ENCODE data around the gene FAM200C. TPM values are rescaled to one million over a fixed set of nuclear protein-coding genes. Genes with fewer than 3 reads are reported as not detected.

Gene FAM200C
- total and polyA plus RNA-seq, 8 donors, result 0.29 to 7.2 (median 1.6) TPM

- WGBS, 5 donors, result 95 to 97% (median 97%) methylated on average over 4 of the region's 4 CpGs
- DNase-seq, result no peak
- Histone ChIP-seq H3K36me3 (peaks cover 0 to 4% (median 0%) of the 10 kb centered on the region in 4 donors), H3K4me3 (no peak overlapping the region), H3K4me1 (peaks cover 0 to 4% (median 0%) of the 10 kb centered on the region in 4 donors), H3K27me3 (no peaks in the 10 kb centered on the region), H3K9me3 (no peaks in the 10 kb centered on the region), H3K27ac (no peak overlapping the region)
- intact Hi-C loops (cut with DNase I; ENCODE audit: low total_unique reads), result no loop called here
- TF ChIP-seq POLR2A (IDR thresholded peaks at IDR 0.05) (no peak), CTCF (IDR thresholded peaks at IDR 0.05) (no peak), EP300 (IDR thresholded peaks at IDR 0.05) (no peak), POLR2AphosphoS5 (IDR thresholded peaks at IDR 0.05) (no peak)
Observed at GRCh38 chr5:160427607-160428006, 27.8 kb upstream of the FAM200C start.

- H3K4me1 ChIP-seq, result peaks cover 18 to 36% (median 26%) of the 10 kb centered on the region in 4 donors
- intact Hi-C loops (cut with DNase I; ENCODE audit: low total_unique reads), result no loop called here
- H3K27me3 ChIP-seq, result no peaks in the 10 kb centered on the region
- peaks cover 0 to 4% (median 0%) of the 10 kb centered on the region in 4 donors for H3K36me3 ChIP-seq
- no peak for DNase-seq
- TF ChIP-seq POLR2A (IDR thresholded peaks at IDR 0.05) (no peak), CTCF (IDR thresholded peaks at IDR 0.05) (no peak), EP300 (IDR thresholded peaks at IDR 0.05) (no peak), POLR2AphosphoS5 (IDR thresholded peaks at IDR 0.05) (no peak)
- WGBS, 5 donors, result 38 to 53% (median 42%) methylated on average over 2 of the region's 2 CpGs
- H3K4me3 ChIP-seq, result no peak overlapping the region
- H3K9me3 ChIP-seq, result no peaks in the 10 kb centered on the region
- H3K27ac ChIP-seq, result no peak overlapping the region
Observed at GRCh38 chr5:160423099-160423498, 23.2 kb upstream of the FAM200C start.

GRCh38 chr5:160421625-160422258 lies 21.9 kb upstream of the FAM200C start, which contains the start of gene PTTG1:
PTTG1 (plus strand) TSS chr5:160421855; CDS start chr5:160422313, 458 bp downstream.
- WGBS, 5 donors, result 0 to 1% (median 0%) methylated on average over 30 to 39 of the region's 39 CpGs
- Histone ChIP-seq H3K9me3 (no peaks in the 10 kb centered on the region), H3K36me3 (no peaks in the 10 kb centered on the region), H3K27me3 (no peaks in the 10 kb centered on the region), H3K4me3 (peak within 1 kb of the TSS; percentile 65 to 90 (median 74)), H3K4me1 (peaks cover 31 to 49% (median 39%) of the 10 kb centered on the region in 4 donors), H3K27ac (peak within 1 kb of the TSS; percentile 42 to 88 (median 85))
- DNase-seq, result peak; percentile 98 to 99
- TF ChIP-seq CTCF (IDR thresholded peaks at IDR 0.05), result no peak
- peak; percentile 33 to 58 (median 56) for TF ChIP-seq POLR2AphosphoS5 (IDR thresholded peaks at IDR 0.05)
- intact Hi-C loops (cut with DNase I; ENCODE audit: low total_unique reads), result no loop called here

GRCh38 chr5:160420331-160420610 lies 20.4 kb upstream of the FAM200C start:
- intact Hi-C loops (cut with DNase I; ENCODE audit: low total_unique reads), result no loop called here
- no peaks in the 10 kb centered on the region for H3K27me3 ChIP-seq
- H3K9me3 ChIP-seq, result no peaks in the 10 kb centered on the region
- H3K27ac ChIP-seq, result peak overlapping the region in 1 of 5 donors; percentile 91
- peaks cover 0 to 13% (median under 1%) of the 10 kb centered on the region in 4 donors for H3K36me3 ChIP-seq
- TF ChIP-seq CTCF (IDR thresholded peaks at IDR 0.05), result no peak
- TF ChIP-seq EP300 (IDR thresholded peaks at IDR 0.05), result no peak
- no peak for TF ChIP-seq POLR2AphosphoS5 (IDR thresholded peaks at IDR 0.05)
- TF ChIP-seq POLR2A (IDR thresholded peaks at IDR 0.05), result no peak
- H3K4me1 ChIP-seq, result peaks cover 32 to 64% (median 51%) of the 10 kb centered on the region in 4 donors
- DNase-seq, result no peak
- H3K4me3 ChIP-seq, result no peak overlapping the region
